Endothelial cell of umbilical vein (primary cell): Measurements from ENCODE around the gene CIC. TPM values are rescaled to one million over a fixed set of nuclear protein-coding genes. Genes with fewer than 3 reads are reported as not detected.

Experiments
- BruUV-seq: library from RNA; stranded (reverse); fragments of 400-500 nt; replicated peaks from 2 replicates; lab custom pipeline; 2021; lab: Mats Ljungman, UMichigan
- CTCF ChIA-PET: fragments of 300-600, 350-600 bp; sonication (Branson Sonifier 250); formaldehyde crosslinking; loops from one replicate; lab custom pipeline; 2021; ENCODE audit warnings: antibody characterized with exemption, inconsistent platforms; lab: Charles Lee
- POLR2A ChIA-PET: fragments of 300-600, 350-600 bp; sonication (Branson Sonifier 250); formaldehyde crosslinking; loops from one replicate; lab custom pipeline; 2021; ENCODE audit warnings: antibody characterized with exemption, inconsistent platforms; lab: Charles Lee
- DNase-seq: peaks from one replicate; pipeline ENCODE4 v3.0.0-alpha.2; 2011; ENCODE audit warnings: low read depth, low spot score
- FAIRE-seq: peaks from 2 replicates; lab custom pipeline; 2011; peaks lifted over from hg19 to GRCh38; lab: Jason Lieb, UNC
- H2AFZ ChIP-seq: 2 replicates; pipeline ENCODE4 v1.6.0; 2012; ENCODE audit warnings: low read depth, low read length, control low read depth, inconsistent platforms
- H3K27ac ChIP-seq: 2 replicates; pipeline ENCODE4 v1.5.1; 2011; ENCODE audit warnings: low read depth, mild to moderate bottlenecking, control low read depth, low read length, moderate library complexity; ENCODE audit not compliant: insufficient read depth
- H3K27me3 ChIP-seq, 2 experiments: 2 replicates each; pipeline versions ENCODE4 v1.6.0 to v1.6.1; 2011; ENCODE audit warnings: low read length in 2 of 2, mixed read lengths in 1 of 2; ENCODE audit not compliant: control insufficient read depth in 2 of 2, insufficient read depth in 2 of 2
- H3K36me3 ChIP-seq, 2 experiments: 2 replicates in 1 of 2; 3 replicates in 1 of 2; pipeline ENCODE4 v1.5.1; 2011; ENCODE audit warnings: low read length in 2 of 2, mild to moderate bottlenecking in 1 of 2, moderate library complexity in 1 of 2; ENCODE audit not compliant: control insufficient read depth in 2 of 2, insufficient read depth in 2 of 2; ENCODE audit errors: extremely low read depth in 1 of 2
- H3K4me1 ChIP-seq: 3 replicates; pipeline ENCODE4 v1.5.1; 2011; ENCODE audit warnings: mild to moderate bottlenecking, low read length; ENCODE audit not compliant: control insufficient read depth, insufficient read depth; ENCODE audit errors: extremely low read depth
- H3K4me2 ChIP-seq: 2 replicates; pipeline ENCODE4 v1.6.1; 2011; ENCODE audit warnings: low read length, control low read depth, mixed read lengths; ENCODE audit not compliant: insufficient read depth
- H3K4me3 ChIP-seq, 3 experiments: fragments of 200-600 bp in 1 of 3; sonication (generic), shearing (Covaris generic) in 1 of 3; replicated peaks in 1 of 3; 2 replicates each; pipeline ENCODE4 v1.5.1; 2011 to 2016; ENCODE audit warnings: control low read depth in 3 of 3, low read length in 3 of 3, mild to moderate bottlenecking in 2 of 3, inconsistent platforms in 1 of 3, low read depth in 1 of 3, moderate library complexity in 1 of 3; ENCODE audit not compliant: insufficient read depth in 1 of 3
- H3K79me2 ChIP-seq: 2 replicates; pipeline ENCODE4 v1.6.0; 2012; ENCODE audit warnings: low read length, inconsistent platforms; ENCODE audit not compliant: control insufficient read depth, insufficient read depth
- H3K9ac ChIP-seq: replicated peaks from 2 replicates; pipeline ENCODE3; 2011; ENCODE audit warnings: low read length, control low read depth; ENCODE audit not compliant: insufficient read depth; ENCODE audit errors: extremely low read depth
- H3K9me1 ChIP-seq: replicated peaks from 3 replicates; pipeline ENCODE4 v1.6.0; 2011; ENCODE audit warnings: mild to moderate bottlenecking, low read length; ENCODE audit not compliant: control insufficient read depth, insufficient read depth; ENCODE audit errors: extremely low read depth
- H3K9me3 ChIP-seq: replicated peaks from 2 replicates; pipeline ENCODE4 v1.5.1; 2012; ENCODE audit warnings: low read length, inconsistent platforms; ENCODE audit not compliant: control insufficient read depth, insufficient read depth
- H4K20me1 ChIP-seq: replicated peaks from 2 replicates; pipeline ENCODE3; 2011; ENCODE audit warnings: mild to moderate bottlenecking, low read length; ENCODE audit not compliant: control insufficient read depth, insufficient read depth; ENCODE audit errors: extremely low read depth
- EZH2 ChIP-seq: IDR thresholded peaks from 2 replicates; pipeline ENCODE4 v1.6.1; 2012; ENCODE audit warnings: borderline replicate concordance, low read depth, mild to moderate bottlenecking, moderate library complexity, low read length, inconsistent platforms; ENCODE audit not compliant: severe bottlenecking
- FOS ChIP-seq: IDR thresholded peaks from 2 replicates; pipeline ENCODE4 v1.6.1; 2011; ENCODE audit warnings: mild to moderate bottlenecking, low read length, moderate library complexity, borderline replicate concordance; ENCODE audit not compliant: insufficient read depth
- GATA2 ChIP-seq: IDR thresholded peaks from 2 replicates; pipeline ENCODE4 v1.7.0; 2011; ENCODE audit warnings: low read depth, mild to moderate bottlenecking, moderate library complexity, mixed read lengths, low read length; ENCODE audit not compliant: insufficient read length, insufficient read depth
- JUN ChIP-seq: IDR thresholded peaks from 2 replicates; pipeline ENCODE4 v1.6.1; 2011; ENCODE audit warnings: borderline replicate concordance, low read depth; ENCODE audit not compliant: insufficient read length, insufficient read depth
- MYC ChIP-seq: IDR thresholded peaks from one replicate; pipeline ENCODE4 v1.6.1; 2011; ENCODE audit warnings: mild to moderate bottlenecking, low read depth, low read length
- POLR2A ChIP-seq: IDR thresholded peaks from 2 replicates; pipeline ENCODE4 v1.6.1; 2012; ENCODE audit warnings: low read depth, mild to moderate bottlenecking, control low read depth, low read length
- POLR2AphosphoS5 ChIP-seq: IDR thresholded peaks from 2 replicates; pipeline ENCODE4 v1.6.1; 2012; ENCODE audit warnings: low read depth, mild to moderate bottlenecking, control low read depth, low read length, moderate library complexity; ENCODE audit not compliant: insufficient read depth
- dilution Hi-C: fragments of 300-500 bp; cut with MboI; formaldehyde crosslinking; loops from one replicate; pipeline ENCODE4 v1.15.0; 2019; ENCODE audit warnings: low sequenced_read_pairs; ENCODE audit not compliant: extremely low pct_ligation_motif_present
- intact Hi-C: fragments of 100-400 bp; cut with micrococcal nuclease; formaldehyde crosslinking; loops from one replicate; pipeline ENCODE4 v1.10.0; 2022
- polyA plus RNA-seq, 4 experiments: library from polyadenylated mRNA; depleted of rRNA in 3 of 4; stranded (reverse) in 3 of 4; unstranded in 1 of 4; fragments of >200 nt; gene quantifications; 2 replicates each; pipeline versions ENCODE4 v1.2.1 to v1.2.3, GENCODE V29; 2011 to 2012; ENCODE audit warnings: missing spikeins in 1 of 4
- total RNA-seq: library from RNA; stranded (reverse); gene quantifications from 2 replicates; pipeline ENCODE4 v1.2.3, GENCODE V29; 2021
- TF ChIP-seq, protein P1 (sequence below): IDR thresholded peaks from 2 replicates; pipeline ENCODE4 v1.6.1; 2011; ENCODE audit not compliant: insufficient read depth, insufficient read length
- TF ChIP-seq, protein P2 (sequence below), 2 donors: IDR thresholded peaks; 1 replicate in 1 of 2; 2 replicates in 1 of 2; pipeline ENCODE4 v1.5.1; 2011; ENCODE audit warnings: low read length in 2 of 2, mild to moderate bottlenecking in 2 of 2, moderate library complexity in 2 of 2, control low read depth in 1 of 2, inconsistent platforms in 1 of 2, low read depth in 1 of 2; ENCODE audit not compliant: insufficient read depth in 1 of 2; ENCODE audit errors: extremely low read depth in 1 of 2

Gene CIC
- total and polyA plus RNA-seq, 2 donors (not counting 3 experiments of a cell fraction or from before 2014, with no cell fraction given) = 18.4 to 86.0 TPM

DNA sequence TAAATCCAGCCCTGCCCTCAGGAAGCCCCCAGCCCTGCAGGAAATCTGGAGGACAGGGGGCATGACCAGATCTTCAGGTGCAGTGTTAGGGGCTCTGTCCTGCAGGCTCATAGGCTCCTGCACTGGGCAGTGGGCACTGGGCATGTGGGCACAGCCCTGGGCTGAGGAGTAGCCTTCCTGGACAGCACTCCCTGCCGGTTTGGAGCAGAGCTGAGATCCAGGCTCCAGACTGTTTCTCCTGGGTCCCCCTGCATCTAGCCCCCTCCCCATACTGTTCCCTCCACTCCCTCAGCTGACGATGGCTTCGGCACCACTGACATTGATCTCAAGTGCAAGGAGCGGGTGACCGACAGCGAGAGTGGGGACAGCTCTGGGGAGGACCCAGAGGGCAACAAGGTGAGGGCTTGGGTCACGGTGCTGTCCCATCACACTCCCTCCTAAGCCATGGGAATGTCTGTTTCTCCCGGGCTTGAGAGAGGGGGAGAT, 20.5 kb downstream of the CIC start:
- Histone ChIP-seq H3K4me1 (peaks cover 17% of the 10 kb centered on the region), H3K4me3 (no peak overlapping the region), H3K27me3 (no peaks in the 10 kb centered on the region), H3K9me1 (no peaks in the 10 kb centered on the region), H4K20me1 (no peaks in the 10 kb centered on the region), H3K9ac (no peak overlapping the region), H3K27ac (no peak overlapping the region), H3K36me3 (peaks cover 14 to 71% of the 10 kb centered on the region in 2 experiments), H3K79me2 (peaks cover 15% of the 10 kb centered on the region), H2AFZ (no peak overlapping the region), H3K9me3 (no peaks in the 10 kb centered on the region), H3K4me2 (no peak overlapping the region)
- ChIA-PET CTCF (interaction anchor here (1.3 kb wide), 1 partner anchor 46 kb away, joined by 3 read pairs; no protein-coding TSS in a partner anchor), POLR2A (no interaction called here)
- intact Hi-C loops = no loop called here
- TF ChIP-seq MYC = no peak
- TF ChIP-seq EZH2 = no peak
- TF ChIP-seq GATA2 = no peak
- TF ChIP-seq, protein P1, sequence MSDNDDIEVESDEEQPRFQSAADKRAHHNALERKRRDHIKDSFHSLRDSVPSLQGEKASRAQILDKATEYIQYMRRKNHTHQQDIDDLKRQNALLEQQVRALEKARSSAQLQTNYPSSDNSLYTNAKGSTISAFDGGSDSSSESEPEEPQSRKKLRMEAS = no peak
- no peak for TF ChIP-seq FOS
- TF ChIP-seq, protein P2, sequence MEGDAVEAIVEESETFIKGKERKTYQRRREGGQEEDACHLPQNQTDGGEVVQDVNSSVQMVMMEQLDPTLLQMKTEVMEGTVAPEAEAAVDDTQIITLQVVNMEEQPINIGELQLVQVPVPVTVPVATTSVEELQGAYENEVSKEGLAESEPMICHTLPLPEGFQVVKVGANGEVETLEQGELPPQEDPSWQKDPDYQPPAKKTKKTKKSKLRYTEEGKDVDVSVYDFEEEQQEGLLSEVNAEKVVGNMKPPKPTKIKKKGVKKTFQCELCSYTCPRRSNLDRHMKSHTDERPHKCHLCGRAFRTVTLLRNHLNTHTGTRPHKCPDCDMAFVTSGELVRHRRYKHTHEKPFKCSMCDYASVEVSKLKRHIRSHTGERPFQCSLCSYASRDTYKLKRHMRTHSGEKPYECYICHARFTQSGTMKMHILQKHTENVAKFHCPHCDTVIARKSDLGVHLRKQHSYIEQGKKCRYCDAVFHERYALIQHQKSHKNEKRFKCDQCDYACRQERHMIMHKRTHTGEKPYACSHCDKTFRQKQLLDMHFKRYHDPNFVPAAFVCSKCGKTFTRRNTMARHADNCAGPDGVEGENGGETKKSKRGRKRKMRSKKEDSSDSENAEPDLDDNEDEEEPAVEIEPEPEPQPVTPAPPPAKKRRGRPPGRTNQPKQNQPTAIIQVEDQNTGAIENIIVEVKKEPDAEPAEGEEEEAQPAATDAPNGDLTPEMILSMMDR (IDR thresholded peaks at IDR 0.05; ENCODE audit: extremely low read depth in 1 of 2, insufficient read depth in 1 of 2, low read depth in 1 of 2, low read length in 2 of 2) = no peak
- TF ChIP-seq POLR2A = no peak
- TF ChIP-seq JUN = no peak
- TF ChIP-seq POLR2AphosphoS5 = no peak
- FAIRE-seq (no peak), DNase-seq (no peak)
- dilution Hi-C loops = no loop called here
- no TSS peak for BruUV-seq
